Nephron (organoid): Measurements from ENCODE around the gene CTNND2.

Source experiments
- H3K27ac Mint-ChIP-seq, 3 experiments: 2 replicates each; pipeline ENCODE4 v1.8.0; 2020; ENCODE audit warnings: mixed read lengths in 3 of 3, mild to moderate bottlenecking in 2 of 3, moderate library complexity in 1 of 3
- H3K27me3 Mint-ChIP-seq: 2 replicates; pipeline ENCODE4 v1.8.0; 2021; ENCODE audit warnings: low read depth, mild to moderate bottlenecking, moderate library complexity, mixed read lengths
- H3K36me3 Mint-ChIP-seq: 2 replicates; pipeline ENCODE4 v1.8.0; 2020; ENCODE audit warnings: low read depth, mixed read lengths
- H3K4me1 Mint-ChIP-seq: 2 replicates; pipeline ENCODE4 v1.8.0; 2020; ENCODE audit warnings: mixed read lengths
- H3K4me3 Mint-ChIP-seq, 3 experiments: 2 replicates each; pipeline ENCODE4 v1.8.0; 2020; ENCODE audit warnings: mild to moderate bottlenecking in 3 of 3, mixed read lengths in 3 of 3, moderate library complexity in 2 of 3
- H3K9me3 Mint-ChIP-seq: 2 replicates; pipeline ENCODE4 v1.8.0; 2020; ENCODE audit warnings: mixed read lengths
- TF ChIP-seq, protein P1 (sequence below), 3 experiments: fragments of 200-600 bp; sonication (generic); IDR thresholded peaks; one replicate each; pipeline ENCODE4 v1.5.0; 2021; ENCODE audit warnings: antibody characterized with exemption in 3 of 3; ENCODE audit not compliant: unreplicated experiment in 3 of 3

The CTNND2 gene

DNA sequence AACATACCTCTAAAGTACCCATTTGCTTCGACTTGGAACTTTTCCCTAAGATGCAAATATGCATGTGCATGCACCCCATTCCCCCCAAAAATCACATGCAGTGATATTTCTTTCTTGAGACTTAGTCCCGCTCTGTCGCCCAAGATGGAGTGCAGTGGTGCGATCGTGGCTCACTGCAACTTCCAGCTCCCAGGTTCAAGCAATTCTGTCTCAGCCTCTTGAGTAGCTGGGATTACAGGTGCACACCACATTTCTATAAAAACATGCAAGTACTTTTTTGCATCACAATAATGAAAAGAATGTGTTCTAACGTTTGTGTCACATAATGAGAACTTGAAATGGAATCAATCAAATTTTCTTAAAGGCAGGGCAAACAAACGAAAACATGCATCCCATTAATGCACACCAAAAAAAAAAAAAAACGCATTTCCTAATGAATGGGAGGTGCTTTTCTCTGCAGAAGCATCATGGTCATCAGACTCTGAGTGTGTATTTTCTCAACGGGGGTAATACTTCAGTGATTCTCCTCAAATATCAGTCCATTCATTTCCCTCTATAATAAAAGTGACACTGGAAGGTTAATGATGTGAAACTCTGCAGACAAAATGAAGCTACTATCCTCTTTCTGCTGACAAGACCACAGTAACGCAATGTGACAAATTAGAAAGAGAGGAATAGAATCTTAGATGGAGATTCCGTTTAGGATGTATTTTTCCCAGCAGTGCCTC, 389.4 kb downstream of the CTNND2 start:
- Mint-ChIP-seq H3K9me3 (no peaks in the 10 kb centered on the region), H3K4me3 (no peak overlapping the region), H3K27me3 (no peaks in the 10 kb centered on the region), H3K4me1 (no peaks in the 10 kb centered on the region), H3K27ac (no peak overlapping the region), H3K36me3 (no peaks in the 10 kb centered on the region)
- TF ChIP-seq, protein P1, sequence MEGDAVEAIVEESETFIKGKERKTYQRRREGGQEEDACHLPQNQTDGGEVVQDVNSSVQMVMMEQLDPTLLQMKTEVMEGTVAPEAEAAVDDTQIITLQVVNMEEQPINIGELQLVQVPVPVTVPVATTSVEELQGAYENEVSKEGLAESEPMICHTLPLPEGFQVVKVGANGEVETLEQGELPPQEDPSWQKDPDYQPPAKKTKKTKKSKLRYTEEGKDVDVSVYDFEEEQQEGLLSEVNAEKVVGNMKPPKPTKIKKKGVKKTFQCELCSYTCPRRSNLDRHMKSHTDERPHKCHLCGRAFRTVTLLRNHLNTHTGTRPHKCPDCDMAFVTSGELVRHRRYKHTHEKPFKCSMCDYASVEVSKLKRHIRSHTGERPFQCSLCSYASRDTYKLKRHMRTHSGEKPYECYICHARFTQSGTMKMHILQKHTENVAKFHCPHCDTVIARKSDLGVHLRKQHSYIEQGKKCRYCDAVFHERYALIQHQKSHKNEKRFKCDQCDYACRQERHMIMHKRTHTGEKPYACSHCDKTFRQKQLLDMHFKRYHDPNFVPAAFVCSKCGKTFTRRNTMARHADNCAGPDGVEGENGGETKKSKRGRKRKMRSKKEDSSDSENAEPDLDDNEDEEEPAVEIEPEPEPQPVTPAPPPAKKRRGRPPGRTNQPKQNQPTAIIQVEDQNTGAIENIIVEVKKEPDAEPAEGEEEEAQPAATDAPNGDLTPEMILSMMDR (IDR thresholded peaks at IDR 0.05; ENCODE audit: unreplicated experiment in 3 of 3): no peak

DNA sequence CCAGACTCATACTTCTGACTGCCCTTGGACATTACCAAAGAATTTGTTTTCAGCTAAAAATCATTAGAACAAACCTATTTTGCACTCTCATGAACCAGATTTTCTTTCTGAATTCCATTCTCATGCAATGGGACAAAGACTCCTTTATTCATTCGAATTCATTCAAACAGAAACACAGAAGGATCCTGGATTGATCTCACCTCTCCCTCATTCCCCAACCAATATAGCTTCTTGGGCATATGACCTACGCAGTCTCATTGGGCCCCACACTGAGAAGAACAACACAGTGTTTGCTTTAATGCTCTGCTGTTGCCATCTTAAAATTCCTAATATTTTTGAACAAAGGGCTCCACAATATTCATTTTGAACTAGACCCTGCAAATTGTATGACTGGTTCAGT, 392.4 kb downstream of the CTNND2 start:
- H3K36me3 Mint-ChIP-seq: no peaks in the 10 kb centered on the region
- no peak overlapping the region for H3K27ac Mint-ChIP-seq
- no peaks in the 10 kb centered on the region for H3K9me3 Mint-ChIP-seq
- no peaks in the 10 kb centered on the region for H3K4me1 Mint-ChIP-seq
- H3K4me3 Mint-ChIP-seq: no peak overlapping the region
- TF ChIP-seq, protein P1 (IDR thresholded peaks at IDR 0.05; ENCODE audit: unreplicated experiment in 3 of 3): no peak
- H3K27me3 Mint-ChIP-seq: no peaks in the 10 kb centered on the region

DNA sequence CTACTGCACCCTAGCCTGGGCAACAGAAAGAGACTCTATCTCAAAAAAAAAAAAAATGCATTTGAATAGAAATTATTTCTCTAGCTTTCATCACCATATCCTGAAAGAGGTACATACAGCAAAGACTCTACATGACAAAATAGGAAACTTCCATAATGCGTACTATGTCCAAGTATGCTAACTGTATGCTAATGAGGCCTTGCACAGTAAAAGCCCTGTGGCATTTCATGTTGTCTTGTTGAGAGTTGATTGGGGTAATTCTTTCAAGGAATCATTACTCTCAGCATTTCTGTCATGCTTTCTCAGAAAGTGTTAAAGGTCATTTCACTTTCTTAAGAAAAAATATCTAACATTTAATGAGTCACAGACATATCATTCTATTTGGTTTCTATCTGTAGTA, 393.4 kb downstream of the CTNND2 start:
- TF ChIP-seq, protein P1 (IDR thresholded peaks at IDR 0.05; ENCODE audit: unreplicated experiment in 3 of 3): no peak
- H3K4me1 Mint-ChIP-seq: no peaks in the 10 kb centered on the region

DNA sequence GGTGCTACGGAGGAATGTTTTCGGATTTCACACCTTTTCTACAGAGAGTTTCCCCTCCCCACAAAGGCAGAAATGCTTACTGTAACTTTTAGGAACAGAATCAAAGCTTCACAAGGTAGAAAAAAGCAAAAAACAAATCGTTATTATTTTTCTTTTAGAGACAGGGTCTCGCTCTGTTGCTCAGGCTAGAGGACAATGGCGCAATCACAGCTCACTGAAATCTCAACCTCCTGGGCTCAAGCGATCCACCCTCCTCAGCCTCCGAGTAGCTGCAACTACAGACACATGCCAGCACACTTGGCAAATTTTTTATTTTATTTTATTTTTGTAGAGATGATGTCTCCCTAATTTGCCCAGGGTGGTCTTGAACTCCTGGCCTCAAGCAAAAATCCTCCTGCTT, 394.5 kb downstream of the CTNND2 start:
- Mint-ChIP-seq H3K4me3 (no peak overlapping the region), H3K27ac (no peak overlapping the region), H3K4me1 (no peaks in the 10 kb centered on the region), H3K9me3 (no peaks in the 10 kb centered on the region), H3K27me3 (no peaks in the 10 kb centered on the region), H3K36me3 (no peaks in the 10 kb centered on the region)
- TF ChIP-seq, protein P1 (IDR thresholded peaks at IDR 0.05; ENCODE audit: unreplicated experiment in 3 of 3): no peak

More for the DNA sequence above, 393.4 kb downstream of the CTNND2 start:
- no peaks in the 10 kb centered on the region for H3K9me3 Mint-ChIP-seq
- no peak overlapping the region for H3K4me3 Mint-ChIP-seq
- H3K27ac Mint-ChIP-seq: no peak overlapping the region
- no peaks in the 10 kb centered on the region for H3K36me3 Mint-ChIP-seq
- no peaks in the 10 kb centered on the region for H3K27me3 Mint-ChIP-seq

DNA sequence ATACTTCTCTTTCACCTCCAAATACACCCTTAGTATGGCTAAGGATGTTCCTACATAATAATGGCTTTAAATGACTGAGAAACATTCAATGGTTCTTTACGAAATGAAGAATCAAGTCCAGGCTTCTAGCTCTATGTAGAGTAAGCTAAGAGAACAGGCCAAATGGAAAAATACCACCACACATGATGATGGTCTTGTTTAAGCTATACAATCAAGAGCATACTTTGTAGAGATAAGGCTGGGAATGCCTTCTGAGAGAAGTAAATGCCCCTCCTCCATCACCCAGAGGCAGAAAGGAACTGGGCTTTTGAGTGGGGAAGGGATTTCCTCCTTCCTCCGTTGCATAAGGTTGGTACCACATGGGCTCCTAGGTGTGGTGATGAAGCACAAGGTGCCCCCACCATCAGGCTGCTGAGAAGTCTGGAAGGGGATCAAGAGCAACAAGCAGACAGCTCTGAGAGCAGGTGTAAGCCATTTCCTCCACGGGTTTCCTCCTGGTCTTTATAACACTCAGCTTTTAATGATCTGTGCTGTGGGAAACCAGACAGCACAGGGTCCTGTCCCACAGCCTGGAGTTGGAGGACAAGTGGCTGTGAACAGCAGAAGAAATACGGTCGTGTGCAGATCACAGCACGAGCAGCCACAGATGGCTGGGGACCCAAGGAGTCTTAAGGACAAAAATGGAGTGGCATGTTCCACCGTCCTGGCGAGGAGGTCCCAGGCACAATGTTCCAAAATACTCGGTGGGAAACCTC, 396.9 kb downstream of the CTNND2 start:
- Mint-ChIP-seq H3K4me1 (no peaks in the 10 kb centered on the region), H3K27me3 (no peaks in the 10 kb centered on the region), H3K36me3 (no peaks in the 10 kb centered on the region), H3K9me3 (no peaks in the 10 kb centered on the region), H3K4me3 (no peak overlapping the region), H3K27ac (no peak overlapping the region)
- TF ChIP-seq, protein P1 (IDR thresholded peaks at IDR 0.05; ENCODE audit: unreplicated experiment in 3 of 3): no peak

DNA sequence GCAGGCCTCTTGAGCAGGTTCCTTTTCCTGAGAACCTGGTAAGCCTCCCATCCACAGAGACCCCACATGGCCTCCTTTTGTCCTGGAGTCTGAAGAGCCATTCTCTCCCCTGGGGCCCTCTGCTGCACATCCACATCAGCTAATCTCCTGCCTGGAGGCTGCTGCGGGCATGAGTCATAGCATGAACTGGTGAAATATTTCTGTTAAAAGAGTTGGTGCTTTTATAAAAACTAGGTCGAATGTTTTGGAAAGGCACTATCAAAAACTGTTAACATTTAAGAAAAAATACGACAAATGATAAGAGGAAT, 399.4 kb downstream of the CTNND2 start:
- TF ChIP-seq, protein P1 (IDR thresholded peaks at IDR 0.05; ENCODE audit: unreplicated experiment in 3 of 3): no peak
- H3K4me3 Mint-ChIP-seq: no peak overlapping the region
- H3K27ac Mint-ChIP-seq: no peak overlapping the region
- H3K4me1 Mint-ChIP-seq: no peaks in the 10 kb centered on the region
- no peaks in the 10 kb centered on the region for H3K27me3 Mint-ChIP-seq
- H3K36me3 Mint-ChIP-seq: no peaks in the 10 kb centered on the region
- no peaks in the 10 kb centered on the region for H3K9me3 Mint-ChIP-seq
